Body of pancreas (tissue), 4 donors: ENCODE results near the gene KLHL1. TPM values are rescaled to one million over a fixed set of nuclear protein-coding genes. Genes with fewer than 3 reads are reported as not detected.
"Not testable (repeated sequence)": the region's sequence is repeated elsewhere in the genome, so short reads cannot be mapped to it uniquely, and the experiment has no call there.

ENCODE experiments used
- ATAC-seq: fragments of 150-250 bp; one replicate; pipeline ENCODE4 v1.9.1; 2016
- DNase-seq, 4 donors: peaks; one replicate each; pipeline ENCODE4 v3.0.0-alpha.2; 2019
- H3K27ac ChIP-seq, 4 donors: fragments of 200-600 bp; sonication (generic); 1 replicate in 3 of 4; 2 replicates in 1 of 4; pipeline versions ENCODE4 v1.5.1 to v1.6.1; 2016 to 2019; ENCODE audit warnings: mild to moderate bottlenecking in 1 of 4, mixed read lengths in 1 of 4, moderate library complexity in 1 of 4
- H3K27me3 ChIP-seq, 2 donors: fragments of 200-600 bp; sonication (generic); one replicate each; pipeline ENCODE4 v1.6.0; 2016; ENCODE audit warnings: mild to moderate bottlenecking in 1 of 2
- H3K36me3 ChIP-seq, 2 donors: fragments of 200-600 bp; sonication (generic); replicated peaks in 1 of 2; 2 replicates each; pipeline ENCODE4 v1.5.1; 2016; ENCODE audit warnings: low read depth in 2 of 2; ENCODE audit not compliant: insufficient read depth in 1 of 2
- H3K4me1 ChIP-seq: fragments of 200-600 bp; sonication (generic); one replicate; pipeline ENCODE4 v1.6.0; 2016
- H3K4me3 ChIP-seq, 2 donors: fragments of 200-600 bp; sonication (generic); 1 replicate in 1 of 2; 2 replicates in 1 of 2; pipeline ENCODE4 v1.5.1; 2016 to 2019
- H3K9me3 ChIP-seq, 3 donors: fragments of 200-600 bp; sonication (generic); 1 replicate in 2 of 3; 2 replicates in 1 of 3; pipeline ENCODE4 v1.5.1; 2016
- POLR2A ChIP-seq, 3 donors: fragments of 450-650 bp; IDR thresholded peaks; one replicate each; pipeline ENCODE4 v1.6.1; 2016; ENCODE audit warnings: antibody characterized with exemption in 3 of 3, mild to moderate bottlenecking in 2 of 3
- WGBS, 2 donors: methylation state at CpG; one replicate each; pipeline ENCODE4 v1.1.5; 2017; 5-methylcytosine and 5-hydroxymethylcytosine counted together
- intact Hi-C: fragments of 100-400 bp; cut with DNase I; formaldehyde crosslinking; loops from one replicate; pipeline ENCODE4 v1.15.1; 2023
- total RNA-seq, 2 donors: library from RNA; depleted of rRNA; stranded (reverse); fragments of >200 nt; gene quantifications; one replicate each; pipeline ENCODE4 v1.1.0, GENCODE V29; 2016
- TF ChIP-seq, protein P1 (sequence below), 7 experiments: fragments of 450-650 bp in 4 of 7; fragments of 200-600 bp in 3 of 7; sonication (generic) in 3 of 7; IDR thresholded peaks; one replicate each; pipeline ENCODE4 v1.5.1; 2016 to 2019; ENCODE audit warnings: antibody characterized with exemption in 7 of 7

The KLHL1 gene, protein sequence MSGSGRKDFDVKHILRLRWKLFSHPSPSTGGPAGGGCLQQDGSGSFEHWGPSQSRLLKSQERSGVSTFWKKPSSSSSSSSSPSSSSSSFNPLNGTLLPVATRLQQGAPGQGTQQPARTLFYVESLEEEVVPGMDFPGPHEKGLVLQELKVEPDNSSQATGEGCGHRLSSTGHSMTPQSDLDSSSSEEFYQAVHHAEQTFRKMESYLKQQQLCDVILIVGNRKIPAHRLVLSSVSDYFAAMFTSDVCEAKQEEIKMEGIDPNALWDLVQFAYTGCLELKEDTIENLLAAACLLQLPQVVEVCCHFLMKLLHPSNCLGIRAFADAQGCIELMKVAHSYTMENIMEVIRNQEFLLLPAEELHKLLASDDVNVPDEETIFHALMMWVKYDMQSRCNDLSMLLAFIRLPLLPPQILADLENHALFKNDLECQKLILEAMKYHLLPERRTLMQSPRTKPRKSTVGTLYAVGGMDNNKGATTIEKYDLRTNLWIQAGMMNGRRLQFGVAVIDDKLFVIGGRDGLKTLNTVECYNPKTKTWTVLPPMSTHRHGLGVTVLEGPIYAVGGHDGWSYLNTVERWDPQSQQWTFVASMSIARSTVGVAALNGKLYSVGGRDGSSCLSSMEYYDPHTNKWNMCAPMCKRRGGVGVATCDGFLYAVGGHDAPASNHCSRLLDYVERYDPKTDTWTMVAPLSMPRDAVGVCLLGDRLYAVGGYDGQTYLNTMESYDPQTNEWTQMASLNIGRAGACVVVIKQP
- total RNA-seq = under 1 TPM in 1 of 2 donors, not detected in 1; 0.26 TPM

DNA sequence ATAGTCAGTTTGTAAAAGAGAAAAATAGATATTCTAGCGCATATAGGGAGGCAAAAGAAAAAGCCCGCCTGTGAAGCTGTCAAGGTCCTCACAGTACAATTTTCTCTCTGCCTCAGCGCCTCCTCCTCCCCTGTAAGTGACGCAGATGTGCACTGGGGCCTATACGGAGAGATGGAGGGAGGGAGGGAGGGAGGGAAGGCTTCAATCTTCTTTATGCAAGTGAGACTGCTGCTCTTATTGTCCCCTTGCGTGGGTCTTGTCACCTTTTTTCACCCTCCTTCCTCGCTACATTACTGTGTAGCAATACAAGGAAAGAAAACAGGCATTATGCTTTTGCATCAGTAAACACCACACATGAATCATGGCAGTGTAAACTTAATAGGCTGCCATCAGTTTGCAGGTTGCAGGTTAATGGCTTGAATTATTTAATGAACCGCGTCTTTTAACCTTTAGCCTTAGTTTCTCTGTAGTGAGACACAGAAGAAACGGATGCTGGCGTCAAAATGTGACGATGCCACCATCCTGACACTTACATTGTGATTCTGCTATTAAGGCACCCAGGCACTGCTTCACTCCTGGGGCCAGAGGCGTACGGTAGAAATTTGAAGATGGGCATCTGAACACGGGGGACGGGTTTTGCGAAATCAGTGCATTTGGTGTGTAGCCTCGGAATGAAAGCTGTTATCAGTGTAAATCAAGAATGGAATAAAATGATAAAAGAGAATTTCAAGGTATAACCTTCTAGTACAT is at the start of gene KLHL1:
Gene KLHL1 (minus strand): TSS at position 97 of the 750 bp plus-strand sequence. CDS start 753 bp downstream, outside the sequence.
- no peak within 1 kb of the TSS for H3K4me3 ChIP-seq
- no peak for DNase-seq
- 59 to 65% methylated on average over 18 of the region's 18 CpGs for WGBS, 2 donors

DNA sequence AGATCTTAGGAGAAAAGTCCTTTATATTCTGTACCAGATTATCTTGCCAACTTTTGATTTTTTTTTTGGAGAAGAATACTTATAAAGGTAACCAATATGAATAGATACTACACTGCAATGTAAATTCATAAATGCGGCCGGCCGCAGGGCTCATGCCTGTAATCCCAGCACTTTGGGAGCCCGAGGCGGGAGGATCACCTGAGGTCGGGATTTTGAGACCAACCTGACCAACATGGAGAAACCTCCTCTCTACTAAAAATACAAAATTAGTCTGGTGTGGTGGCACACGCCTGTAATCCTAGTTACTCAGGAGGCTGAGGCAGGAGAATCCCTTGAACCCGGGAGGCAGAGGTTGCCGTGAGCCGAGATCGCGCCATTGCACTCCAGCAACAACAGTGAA is 34.4 kb upstream of the KLHL1 start:
- intact Hi-C loops, H3K27me3 ChIP-seq, H3K36me3 ChIP-seq, H3K4me3 ChIP-seq, ATAC-seq, DNase-seq, H3K9me3 ChIP-seq, H3K27ac ChIP-seq, H3K4me1 ChIP-seq: not testable (repeated sequence)
- 89 to 90% methylated on average over 12 of the region's 12 CpGs for WGBS, 2 donors

More for the DNA sequence above, at the start of gene KLHL1:
- Histone ChIP-seq H3K27me3 (no peaks in the 10 kb centered on the region), H3K36me3 (no peaks in the 10 kb centered on the region), H3K9me3 (no peaks in the 10 kb centered on the region), H3K4me1 (peaks cover 9% of the 10 kb centered on the region), H3K27ac (no peak within 1 kb of the TSS)
- no peak for TF ChIP-seq POLR2A (IDR thresholded peaks at IDR 0.05)
- ATAC-seq = no peak
- intact Hi-C loops = no loop called here

DNA sequence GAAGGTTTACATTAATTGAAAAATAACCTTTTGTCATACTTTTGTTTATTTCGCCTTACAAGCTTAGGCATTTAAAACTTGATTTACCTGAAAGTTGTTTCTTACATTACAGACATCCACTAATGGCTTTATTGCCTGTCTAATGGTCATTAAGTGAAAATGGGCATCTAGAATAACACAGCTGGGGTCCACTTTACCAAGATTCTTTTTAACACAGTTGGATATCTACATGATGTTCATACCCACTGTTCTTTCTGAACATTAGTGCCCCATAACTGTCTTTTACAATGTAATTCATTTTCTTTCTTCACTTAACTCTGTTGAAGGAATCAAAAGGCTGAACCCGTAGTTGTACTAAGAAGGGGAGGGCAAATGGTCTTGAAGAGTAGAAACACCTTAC is 19.8 kb upstream of the KLHL1 start:
- ATAC-seq = no peak
- TF ChIP-seq, protein P1, sequence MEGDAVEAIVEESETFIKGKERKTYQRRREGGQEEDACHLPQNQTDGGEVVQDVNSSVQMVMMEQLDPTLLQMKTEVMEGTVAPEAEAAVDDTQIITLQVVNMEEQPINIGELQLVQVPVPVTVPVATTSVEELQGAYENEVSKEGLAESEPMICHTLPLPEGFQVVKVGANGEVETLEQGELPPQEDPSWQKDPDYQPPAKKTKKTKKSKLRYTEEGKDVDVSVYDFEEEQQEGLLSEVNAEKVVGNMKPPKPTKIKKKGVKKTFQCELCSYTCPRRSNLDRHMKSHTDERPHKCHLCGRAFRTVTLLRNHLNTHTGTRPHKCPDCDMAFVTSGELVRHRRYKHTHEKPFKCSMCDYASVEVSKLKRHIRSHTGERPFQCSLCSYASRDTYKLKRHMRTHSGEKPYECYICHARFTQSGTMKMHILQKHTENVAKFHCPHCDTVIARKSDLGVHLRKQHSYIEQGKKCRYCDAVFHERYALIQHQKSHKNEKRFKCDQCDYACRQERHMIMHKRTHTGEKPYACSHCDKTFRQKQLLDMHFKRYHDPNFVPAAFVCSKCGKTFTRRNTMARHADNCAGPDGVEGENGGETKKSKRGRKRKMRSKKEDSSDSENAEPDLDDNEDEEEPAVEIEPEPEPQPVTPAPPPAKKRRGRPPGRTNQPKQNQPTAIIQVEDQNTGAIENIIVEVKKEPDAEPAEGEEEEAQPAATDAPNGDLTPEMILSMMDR (IDR thresholded peaks at IDR 0.05) = no peak
- TF ChIP-seq POLR2A (IDR thresholded peaks at IDR 0.05) = no peak
- intact Hi-C loops = no loop called here
- no peak for DNase-seq
- H3K36me3 ChIP-seq = no peaks in the 10 kb centered on the region
- WGBS, 2 donors = 70 to 90% methylated on average over 2 of the region's 2 CpGs
- no peaks in the 10 kb centered on the region for H3K4me1 ChIP-seq
- H3K9me3 ChIP-seq = no peaks in the 10 kb centered on the region
- H3K27me3 ChIP-seq = no peaks in the 10 kb centered on the region
- H3K4me3 ChIP-seq = no peak overlapping the region
- H3K27ac ChIP-seq = no peak overlapping the region

DNA sequence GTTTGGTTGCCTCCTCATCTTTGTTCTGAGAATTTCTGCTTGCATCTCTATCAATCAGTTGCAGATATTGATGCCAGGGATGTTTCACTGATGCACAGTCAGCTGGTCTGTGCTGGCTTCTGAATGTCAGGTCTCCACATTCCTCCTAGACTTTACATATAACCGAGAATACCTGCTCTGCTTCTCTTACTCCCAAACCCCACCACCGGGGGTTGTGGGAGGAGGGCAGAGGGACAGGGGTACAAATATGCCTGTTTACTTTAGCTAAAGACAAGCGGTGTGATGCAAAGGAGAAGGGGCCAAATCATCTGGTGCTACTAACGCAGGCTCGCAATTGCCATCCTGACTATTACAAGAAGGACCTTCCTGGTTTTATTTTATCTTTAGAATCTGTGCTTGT is 17.4 kb upstream of the KLHL1 start:
- Histone ChIP-seq H3K27ac (no peak overlapping the region), H3K36me3 (no peaks in the 10 kb centered on the region), H3K4me3 (no peak overlapping the region), H3K4me1 (no peaks in the 10 kb centered on the region), H3K27me3 (no peaks in the 10 kb centered on the region), H3K9me3 (no peaks in the 10 kb centered on the region)
- ATAC-seq (no peak), DNase-seq (no peak)
- TF ChIP-seq, protein P1 (IDR thresholded peaks at IDR 0.05) = no peak
- TF ChIP-seq POLR2A (IDR thresholded peaks at IDR 0.05) = no peak
- WGBS, 2 donors = 66 to 76% methylated on average over 5 of the region's 5 CpGs
- intact Hi-C loops = no loop called here

DNA sequence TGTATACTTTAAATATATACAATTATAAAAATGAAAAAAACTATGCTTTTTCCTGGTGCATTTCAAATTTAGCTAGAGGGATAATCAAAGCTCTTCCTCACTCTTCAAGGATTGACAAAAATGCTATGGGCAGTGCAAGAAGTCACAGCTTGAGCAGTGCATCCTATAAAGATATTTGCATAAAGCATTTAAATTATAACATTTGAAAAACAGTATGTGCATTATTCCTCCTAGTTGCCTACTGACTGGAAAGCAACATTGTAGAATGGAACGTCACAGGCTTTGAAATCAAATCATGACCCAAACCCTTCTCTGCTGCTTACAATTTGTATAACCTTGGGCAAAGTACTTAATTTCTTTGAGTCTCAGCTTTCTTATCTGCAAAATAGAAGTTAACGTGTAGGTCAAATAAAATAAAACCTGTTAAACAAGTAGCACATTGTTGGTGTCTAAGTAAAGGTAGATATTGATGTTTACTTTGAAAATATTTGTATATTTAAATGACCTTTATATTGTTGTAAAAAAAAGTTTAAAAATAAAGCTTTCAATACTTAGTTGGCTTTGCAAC is 9.2 kb upstream of the KLHL1 start:
- no peak for ATAC-seq
- WGBS, 2 donors = 7 to 11% methylated on average over 2 of the region's 2 CpGs
- no peak for DNase-seq
- no peaks in the 10 kb centered on the region for H3K36me3 ChIP-seq
- TF ChIP-seq, protein P1 (IDR thresholded peaks at IDR 0.05) = no peak
- no peak for TF ChIP-seq POLR2A (IDR thresholded peaks at IDR 0.05)
- no peaks in the 10 kb centered on the region for H3K27me3 ChIP-seq
- no peak overlapping the region for H3K4me3 ChIP-seq
- H3K27ac ChIP-seq = no peak overlapping the region
- peaks cover 9% of the 10 kb centered on the region for H3K4me1 ChIP-seq
- no peaks in the 10 kb centered on the region for H3K9me3 ChIP-seq
- intact Hi-C loops = no loop called here
